ENCODE data around the gene NOP14. TPM values are rescaled to one million over a fixed set of nuclear protein-coding genes. Genes with fewer than 3 reads are reported as not detected.
A peak's percentile ranks its signal among the peaks of the same experiment; 100 is the strongest.
"Not testable (repeated sequence)": the region's sequence is repeated elsewhere in the genome, so short reads cannot be mapped to it uniquely, and the experiment has no call there.

NOP14 gene
- polyA plus RNA-seq, 4 donors, result 10.0 to 26.3 (median 17.9) TPM

DNA sequence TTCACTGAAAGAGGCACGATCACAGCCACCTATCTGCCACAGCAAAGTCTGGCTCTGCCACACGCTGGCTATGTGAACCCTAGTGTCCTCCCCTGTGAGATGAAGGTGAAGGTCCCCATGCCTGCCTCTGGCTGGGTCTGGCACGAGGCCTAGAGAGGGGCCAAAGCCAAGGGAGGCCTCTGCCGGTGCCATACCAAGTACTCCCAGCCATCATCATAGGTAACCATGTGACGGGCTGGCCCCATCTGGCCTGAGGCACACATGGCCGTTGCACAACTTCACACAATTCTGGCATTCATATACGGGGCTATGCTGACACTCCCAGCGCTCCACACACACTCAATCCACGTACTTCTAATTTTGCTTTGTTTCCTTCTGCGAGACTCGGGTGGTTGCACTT is 15.3 kb downstream of the NOP14 start:
- no peak overlapping the region for H3K27ac ChIP-seq (ENCODE audit: low read depth in 1 of 3, low read length in 2 of 3)
- no peak for FAIRE-seq
- peaks cover 0 to 2% of the 10 kb centered on the region in 2 donors for H3K9me3 ChIP-seq (ENCODE audit: control insufficient read depth in 2 of 2, insufficient read depth in 1 of 2, low read depth in 1 of 2, low read length in 1 of 2)
- no peaks in the 10 kb centered on the region for H3K27me3 ChIP-seq (ENCODE audit: control insufficient read depth in 3 of 3, insufficient read depth in 3 of 3, low read length in 3 of 3)
- no peak overlapping the region for H3K4me3 ChIP-seq (ENCODE audit: low read depth in 1 of 3, low read length in 3 of 3)
- peaks cover 0 to 7% (median 0%) of the 10 kb centered on the region in 3 donors for H3K4me1 ChIP-seq (ENCODE audit: control insufficient read depth in 3 of 3, insufficient read depth in 2 of 3, low read depth in 1 of 3, low read length in 2 of 3)
- WGBS, 3 donors, result 84 to 89% (median 89%) methylated on average over 11 of the region's 11 CpGs
- DNase-seq, result no peak
- peaks cover 9 to 88% (median 13%) of the 10 kb centered on the region in 3 donors for H3K36me3 ChIP-seq (ENCODE audit: control insufficient read depth in 3 of 3, insufficient read depth in 2 of 3, low read depth in 1 of 3, low read length in 3 of 3)

DNA sequence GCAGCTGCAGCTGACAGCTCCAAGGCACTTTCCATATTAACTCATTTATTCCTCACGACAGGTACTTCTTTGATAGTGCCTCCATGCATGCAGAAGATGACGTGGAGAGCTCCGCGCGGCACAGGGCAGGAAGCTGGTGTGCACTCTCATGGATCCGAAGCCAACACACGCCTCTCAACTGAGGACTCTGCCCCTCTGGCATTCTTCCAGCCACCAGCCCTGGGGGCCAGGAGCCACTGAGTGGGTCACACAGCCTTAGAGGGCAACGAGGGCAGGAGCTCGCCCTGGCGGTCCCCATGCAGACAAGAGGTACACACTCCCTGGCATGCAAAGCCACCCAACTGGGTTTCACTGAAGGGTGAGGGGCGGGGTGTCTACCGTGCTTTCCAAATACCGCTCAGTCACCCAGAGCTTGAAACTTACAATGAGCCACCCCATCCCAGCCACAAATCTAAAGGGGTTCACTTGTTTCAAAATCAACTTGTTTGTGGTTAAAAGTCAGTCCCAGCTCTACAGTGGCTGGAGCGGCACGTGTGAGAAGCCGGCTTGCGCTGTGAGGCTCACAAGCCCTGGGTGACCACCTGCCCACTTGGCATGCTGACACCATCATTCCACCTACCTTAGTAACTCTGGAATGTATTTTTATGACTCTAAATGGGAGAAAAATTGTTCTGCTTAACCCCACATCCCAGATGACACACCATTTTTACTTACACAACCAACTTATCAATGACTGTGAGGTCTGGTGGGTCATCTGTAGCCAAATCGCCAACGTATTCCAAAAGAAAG is 16.2 kb downstream of the NOP14 start:
- H3K4me3 ChIP-seq (ENCODE audit: low read depth in 1 of 3, low read length in 3 of 3), result no peak overlapping the region
- 38 to 77% (median 61%) methylated on average over 19 of the region's 19 CpGs for WGBS, 3 donors
- FAIRE-seq (no peak), DNase-seq (peak; percentile 69 to 73)
- peaks cover 0 to 7% (median 0%) of the 10 kb centered on the region in 3 donors for H3K4me1 ChIP-seq (ENCODE audit: control insufficient read depth in 3 of 3, insufficient read depth in 2 of 3, low read depth in 1 of 3, low read length in 2 of 3)
- H3K27ac ChIP-seq (ENCODE audit: low read depth in 1 of 3, low read length in 2 of 3), result no peak overlapping the region
- peaks cover 8 to 90% (median 12%) of the 10 kb centered on the region in 3 donors for H3K36me3 ChIP-seq (ENCODE audit: control insufficient read depth in 3 of 3, insufficient read depth in 2 of 3, low read depth in 1 of 3, low read length in 3 of 3)
- no peaks in the 10 kb centered on the region for H3K27me3 ChIP-seq (ENCODE audit: control insufficient read depth in 3 of 3, insufficient read depth in 3 of 3, low read length in 3 of 3)
- H3K9me3 ChIP-seq (ENCODE audit: control insufficient read depth in 2 of 2, insufficient read depth in 1 of 2, low read depth in 1 of 2, low read length in 1 of 2), result peaks cover 0 to 2% of the 10 kb centered on the region in 2 donors

DNA sequence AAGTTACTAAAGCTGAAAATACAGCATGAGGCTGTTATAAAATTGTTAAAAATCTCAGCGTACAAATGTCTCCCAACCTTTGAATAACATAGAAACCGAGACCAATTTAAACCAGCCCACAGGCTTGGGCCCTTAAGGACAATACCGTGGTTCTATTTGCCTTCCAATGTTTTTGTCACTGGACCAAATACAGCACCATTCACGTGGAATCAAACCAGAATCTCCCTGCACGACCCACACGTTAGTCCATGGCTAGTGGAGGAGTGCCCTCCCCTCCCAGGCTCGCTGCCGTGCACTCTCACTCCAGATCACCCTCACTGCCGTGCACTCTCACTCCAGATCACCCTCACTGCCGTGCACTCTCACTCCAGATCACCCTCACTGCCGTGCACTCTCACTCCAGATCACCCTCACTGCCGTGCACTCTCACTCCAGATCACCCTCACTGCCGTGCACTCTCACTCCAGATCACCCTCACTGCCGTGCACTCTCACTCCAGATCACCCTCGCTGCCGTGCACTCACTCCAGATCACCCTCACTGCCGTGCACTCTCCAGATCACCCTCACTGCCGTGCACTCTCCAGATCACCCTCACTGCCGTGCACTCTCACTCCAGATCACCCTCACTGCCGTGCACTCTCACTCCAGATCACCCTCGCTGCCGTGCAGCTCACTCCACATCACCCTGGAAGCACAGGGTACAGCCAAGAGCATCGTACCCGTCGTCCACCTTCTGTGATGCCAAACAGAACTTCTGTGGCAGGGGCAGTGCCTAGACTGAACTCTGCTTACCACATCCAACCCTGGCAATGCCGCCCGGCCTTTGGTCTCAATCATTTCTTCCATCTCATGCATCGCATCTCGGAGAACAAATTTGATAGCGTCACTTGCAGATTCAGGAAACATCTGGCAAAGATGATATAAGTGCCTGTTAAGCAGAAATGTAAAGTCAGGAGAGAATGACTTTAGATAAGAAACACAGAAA is 17.3 kb downstream of the NOP14 start:
- H3K4me3 ChIP-seq (ENCODE audit: low read depth in 1 of 3, low read length in 3 of 3); FAIRE-seq; H3K27me3 ChIP-seq (ENCODE audit: control insufficient read depth in 3 of 3, insufficient read depth in 3 of 3, low read length in 3 of 3); H3K9me3 ChIP-seq (ENCODE audit: control insufficient read depth in 2 of 2, insufficient read depth in 1 of 2, low read depth in 1 of 2, low read length in 1 of 2); H3K27ac ChIP-seq (ENCODE audit: low read depth in 1 of 3, low read length in 2 of 3); DNase-seq; H3K4me1 ChIP-seq (ENCODE audit: control insufficient read depth in 3 of 3, insufficient read depth in 2 of 3, low read depth in 1 of 3, low read length in 2 of 3): not testable (repeated sequence)
- peaks cover 4 to 91% (median 5%) of the 10 kb centered on the region in 3 donors for H3K36me3 ChIP-seq (ENCODE audit: control insufficient read depth in 3 of 3, insufficient read depth in 2 of 3, low read depth in 1 of 3, low read length in 3 of 3)
- WGBS, 3 donors, result 91 to 94% (median 93%) methylated on average over 28 of the region's 30 CpGs

DNA sequence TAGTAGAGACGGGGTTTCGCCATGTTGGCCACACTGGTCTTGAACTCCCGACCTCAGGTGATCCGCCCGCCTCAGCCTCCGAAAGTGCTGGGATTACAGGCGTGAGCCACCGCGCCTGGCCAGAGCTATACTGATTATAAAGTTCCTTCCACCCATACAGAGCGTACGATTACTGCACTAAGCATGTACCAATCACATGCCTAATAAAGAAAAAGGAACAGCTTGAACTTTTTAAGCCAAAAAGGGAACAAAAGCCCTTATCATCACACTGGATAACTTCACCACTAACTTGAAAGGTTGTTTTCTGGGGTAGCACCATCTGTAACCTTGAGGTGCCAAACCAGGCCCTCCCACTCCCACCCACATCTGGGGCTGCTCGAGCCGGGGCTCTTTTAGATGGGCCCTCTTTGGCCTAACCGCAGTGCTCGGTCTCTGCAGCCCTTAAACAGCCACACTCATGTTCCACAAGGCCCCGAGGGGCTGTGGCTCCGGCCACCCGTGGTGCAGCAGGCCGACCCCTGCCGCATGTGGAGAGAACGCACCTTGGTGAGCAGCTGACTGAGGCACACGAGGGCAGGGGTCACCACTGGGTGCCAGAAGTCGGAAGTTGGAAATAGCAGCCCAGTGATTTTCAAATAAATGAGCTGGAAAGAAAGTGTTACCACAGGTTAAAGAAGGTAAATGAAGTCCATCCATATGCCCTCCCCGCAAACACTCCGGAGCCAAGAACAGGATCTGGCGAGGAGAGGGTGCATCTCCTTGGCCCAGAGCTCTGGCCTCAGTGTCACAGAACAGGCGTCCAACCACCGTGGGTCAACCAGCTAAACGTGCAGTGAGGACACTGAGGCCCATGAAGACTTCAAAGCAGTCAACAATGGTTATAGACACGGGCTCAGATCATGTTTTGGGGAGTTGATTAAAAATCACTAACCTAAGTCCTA is 18.4 kb downstream of the NOP14 start:
- no peak overlapping the region for H3K27ac ChIP-seq (ENCODE audit: low read depth in 1 of 3, low read length in 2 of 3)
- 89 to 93% (median 89%) methylated on average over 30 of the region's 30 CpGs for WGBS, 3 donors
- no peak for DNase-seq
- H3K27me3 ChIP-seq (ENCODE audit: control insufficient read depth in 3 of 3, insufficient read depth in 3 of 3, low read length in 3 of 3), result no peaks in the 10 kb centered on the region
- H3K4me3 ChIP-seq (ENCODE audit: low read depth in 1 of 3, low read length in 3 of 3), result no peak overlapping the region
- H3K4me1 ChIP-seq (ENCODE audit: control insufficient read depth in 3 of 3, insufficient read depth in 2 of 3, low read depth in 1 of 3, low read length in 2 of 3), result peaks cover 0 to 7% (median 0%) of the 10 kb centered on the region in 3 donors
- peaks cover 0 to 2% of the 10 kb centered on the region in 2 donors for H3K9me3 ChIP-seq (ENCODE audit: control insufficient read depth in 2 of 2, insufficient read depth in 1 of 2, low read depth in 1 of 2, low read length in 1 of 2)
- FAIRE-seq, result no peak
- peaks cover 2 to 96% (median 8%) of the 10 kb centered on the region in 3 donors for H3K36me3 ChIP-seq (ENCODE audit: control insufficient read depth in 3 of 3, insufficient read depth in 2 of 3, low read depth in 1 of 3, low read length in 3 of 3)

- peaks cover 0 to 7% (median 0%) of the 10 kb centered on the region in 3 donors for H3K4me1 ChIP-seq (ENCODE audit: control insufficient read depth in 3 of 3, insufficient read depth in 2 of 3, low read depth in 1 of 3, low read length in 2 of 3)
- no peaks in the 10 kb centered on the region for H3K27me3 ChIP-seq (ENCODE audit: control insufficient read depth in 3 of 3, insufficient read depth in 3 of 3, low read length in 3 of 3)
- DNase-seq, result no peak
- WGBS, 3 donors, result 84 to 90% (median 87%) methylated on average over 11 of the region's 11 CpGs
- peaks cover 2 to 96% (median 3%) of the 10 kb centered on the region in 3 donors for H3K36me3 ChIP-seq (ENCODE audit: control insufficient read depth in 3 of 3, insufficient read depth in 2 of 3, low read depth in 1 of 3, low read length in 3 of 3)
- no peak for FAIRE-seq
- H3K4me3 ChIP-seq (ENCODE audit: low read depth in 1 of 3, low read length in 3 of 3), result no peak overlapping the region
- no peak overlapping the region for H3K27ac ChIP-seq (ENCODE audit: low read depth in 1 of 3, low read length in 2 of 3)
- H3K9me3 ChIP-seq (ENCODE audit: control insufficient read depth in 2 of 2, insufficient read depth in 1 of 2, low read depth in 1 of 2, low read length in 1 of 2), result no peaks in the 10 kb centered on the region
These were observed 19.1 kb downstream of the NOP14 start for GRCh38 chr4:2944091-2944482.

DNA sequence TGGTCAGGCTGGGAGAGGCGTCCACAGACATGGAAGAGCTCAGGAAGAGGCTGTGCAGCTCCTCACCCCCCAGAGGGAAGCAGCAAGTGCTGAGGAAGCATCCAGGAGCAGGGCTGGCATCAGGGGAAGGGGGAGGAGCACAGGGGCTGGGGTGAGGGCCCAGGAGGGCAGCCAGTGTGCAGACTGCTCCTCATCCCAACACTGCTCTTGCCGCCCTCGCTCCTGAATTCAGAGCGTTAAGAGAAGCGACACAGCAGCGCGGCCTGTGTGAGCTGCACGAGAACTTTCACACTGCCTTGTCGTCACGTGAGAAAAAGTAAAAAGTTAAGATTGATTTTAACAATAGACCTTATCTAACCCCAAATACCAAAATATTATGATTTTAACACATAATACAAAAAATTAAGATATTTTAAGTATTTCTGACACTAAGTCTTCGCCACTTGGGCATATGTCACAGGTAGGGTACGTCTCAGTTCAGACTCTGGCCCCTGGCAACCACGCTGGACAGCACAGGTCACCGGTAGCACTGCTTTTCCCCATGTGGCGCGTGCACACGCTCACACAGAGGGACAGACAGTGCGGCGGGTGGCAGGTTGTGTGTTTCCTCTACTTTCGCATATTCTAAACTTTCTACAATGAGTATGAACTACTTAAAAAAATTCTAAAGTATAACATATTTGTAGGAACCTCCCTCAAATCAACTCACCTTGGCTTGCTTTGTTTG is 19.7 kb downstream of the NOP14 start:
- DNase-seq (no peak), FAIRE-seq (no peak)
- Histone ChIP-seq H3K27me3 (ENCODE audit: control insufficient read depth in 3 of 3, insufficient read depth in 3 of 3, low read length in 3 of 3) (no peaks in the 10 kb centered on the region), H3K36me3 (ENCODE audit: control insufficient read depth in 3 of 3, insufficient read depth in 2 of 3, low read depth in 1 of 3, low read length in 3 of 3) (peaks cover 3 to 96% (median 4%) of the 10 kb centered on the region in 3 donors), H3K27ac (ENCODE audit: low read depth in 1 of 3, low read length in 2 of 3) (no peak overlapping the region), H3K4me1 (ENCODE audit: control insufficient read depth in 3 of 3, insufficient read depth in 2 of 3, low read depth in 1 of 3, low read length in 2 of 3) (peaks cover 0 to 7% (median 0%) of the 10 kb centered on the region in 3 donors), H3K4me3 (ENCODE audit: low read depth in 1 of 3, low read length in 3 of 3) (no peak overlapping the region), H3K9me3 (ENCODE audit: control insufficient read depth in 2 of 2, insufficient read depth in 1 of 2, low read depth in 1 of 2, low read length in 1 of 2) (no peaks in the 10 kb centered on the region)
- 94 to 96% (median 94%) methylated on average over 20 of the region's 20 CpGs for WGBS, 3 donors

DNA sequence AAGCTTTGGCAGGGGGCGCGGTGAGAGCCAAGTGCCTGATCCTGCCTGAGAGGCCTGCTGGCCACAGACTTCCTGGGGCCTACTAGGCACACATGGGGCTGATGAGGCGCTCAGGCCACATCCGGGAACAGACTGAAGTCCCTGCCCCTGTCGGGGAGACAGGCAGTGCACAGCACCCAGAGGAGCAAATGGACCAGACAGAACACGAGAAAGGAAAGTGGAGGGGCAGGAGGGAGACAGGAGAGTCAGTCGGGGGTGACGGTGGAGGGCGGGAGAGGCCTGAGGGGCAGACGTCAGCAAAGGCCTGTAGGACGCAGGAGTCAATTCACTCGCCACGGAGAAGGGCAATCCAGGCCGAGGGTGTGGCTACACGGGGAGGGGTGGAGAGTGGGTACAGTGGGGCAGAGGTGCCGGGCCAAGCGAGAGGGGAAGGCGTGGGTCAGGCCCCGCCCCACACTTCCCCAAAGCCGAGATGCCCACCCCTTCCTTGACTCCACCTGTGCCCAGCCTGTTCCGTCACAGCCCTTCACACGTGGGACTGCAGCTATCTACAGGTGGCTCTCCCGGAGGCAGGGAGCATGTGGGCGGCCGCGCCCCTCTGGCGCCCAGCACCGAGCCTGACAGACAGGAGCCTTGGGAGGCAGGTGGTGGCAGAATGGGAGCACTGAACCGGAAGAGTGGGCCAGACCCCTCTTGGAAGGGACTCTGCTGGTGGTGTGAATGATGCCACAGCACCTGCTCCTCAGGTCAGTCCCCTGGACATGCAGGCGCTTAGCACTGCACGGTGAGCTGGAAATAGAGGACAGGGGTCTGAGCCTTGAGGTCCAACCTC is 20.5 kb downstream of the NOP14 start:
- Histone ChIP-seq H3K4me1 (ENCODE audit: control insufficient read depth in 3 of 3, insufficient read depth in 2 of 3, low read depth in 1 of 3, low read length in 2 of 3) (peaks cover 0 to 7% (median 0%) of the 10 kb centered on the region in 3 donors), H3K36me3 (ENCODE audit: control insufficient read depth in 3 of 3, insufficient read depth in 2 of 3, low read depth in 1 of 3, low read length in 3 of 3) (peaks cover 3 to 96% (median 4%) of the 10 kb centered on the region in 3 donors), H3K27ac (ENCODE audit: low read depth in 1 of 3, low read length in 2 of 3) (peak overlapping the region in 2 of 3 donors; percentile 37 to 49), H3K27me3 (ENCODE audit: control insufficient read depth in 3 of 3, insufficient read depth in 3 of 3, low read length in 3 of 3) (no peaks in the 10 kb centered on the region), H3K4me3 (ENCODE audit: low read depth in 1 of 3, low read length in 3 of 3) (no peak overlapping the region), H3K9me3 (ENCODE audit: control insufficient read depth in 2 of 2, insufficient read depth in 1 of 2, low read depth in 1 of 2, low read length in 1 of 2) (no peaks in the 10 kb centered on the region)
- FAIRE-seq (no peak), DNase-seq (peak in 1 of 2 donors; percentile 83)
- WGBS, 3 donors, result 45 to 68% (median 50%) methylated on average over 26 to 31 of the region's 31 CpGs

Measured in small intestine (tissue), 7 donors.